ENCODE measurements around the gene CACNA2D1.

DNA sequence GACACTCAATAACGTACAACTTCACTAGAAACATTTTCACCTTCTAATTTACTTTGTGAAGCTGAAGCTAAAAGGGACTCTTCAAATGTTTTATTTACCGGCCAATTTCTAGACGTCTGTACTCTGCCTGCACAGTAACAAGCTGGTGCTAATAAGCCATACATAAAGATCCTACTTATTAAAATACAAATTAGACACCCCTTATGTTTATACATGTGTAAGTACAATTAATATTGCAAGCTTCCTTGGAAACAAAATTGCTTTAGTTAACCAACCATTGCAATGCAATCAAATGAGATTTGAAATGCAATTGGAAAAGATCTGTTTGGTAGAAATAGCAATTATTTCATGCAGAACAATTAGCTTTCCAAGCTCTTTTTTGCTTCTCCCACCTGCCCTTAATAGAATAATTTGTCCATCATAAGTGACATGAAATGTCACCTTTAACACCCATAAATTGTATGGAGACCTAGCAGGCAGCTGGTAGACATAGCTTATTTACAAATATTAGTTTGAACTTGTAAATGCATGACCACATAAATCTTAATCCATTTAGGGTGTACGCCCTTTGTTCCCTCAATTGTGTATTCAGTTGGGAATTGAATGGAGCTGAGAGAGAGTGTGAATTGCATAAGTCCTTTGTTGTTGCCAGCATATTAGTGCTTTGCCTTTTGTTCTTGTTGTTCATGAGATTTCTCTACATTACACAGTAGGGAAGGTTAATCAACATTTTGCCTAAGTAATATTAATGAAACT, 277.1 kb downstream of the CACNA2D1 start:
- TF ChIP-seq CTCF (IDR thresholded peaks at IDR 0.05) (no peak), ZFX (IDR thresholded peaks at IDR 0.05; ENCODE audit: borderline replicate concordance) (no peak)

All from 22Rv1 (cell line).